HEK293 (cell line): Measurements from ENCODE around the gene CLASP2.

ENCODE experiments used
- CTCF ChIA-PET: fragments of 350-600 bp; formaldehyde crosslinking; extraction: SDS; loops from one replicate; lab custom pipeline; 2021; ENCODE audit warnings: antibody characterized with exemption; lab: Yijun Ruan, JAX
- POLR2A ChIA-PET: fragments of 300-600 bp; formaldehyde crosslinking; extraction: SDS; loops from one replicate; lab custom pipeline; 2020; ENCODE audit warnings: antibody characterized with exemption, inconsistent platforms; lab: Yijun Ruan, JAX
- H3K27ac ChIP-seq: fragments of 200-500 bp; sonication (Bioruptor generic); 2 replicates; pipeline ENCODE4 v1.5.1; 2014; ENCODE audit warnings: low read depth, low read length, control low read depth, inconsistent platforms; ENCODE audit errors: extremely low read depth
- H3K36me3 ChIP-seq, 2 experiments: fragments of 200-500 bp in 1 of 2; sonication (Bioruptor generic) in 1 of 2; 1 replicate in 1 of 2; 2 replicates in 1 of 2; pipeline ENCODE4 v1.5.1; 2014 to 2017; ENCODE audit warnings: inconsistent platforms in 2 of 2, low read length in 2 of 2; ENCODE audit not compliant: control insufficient read depth in 2 of 2, insufficient read depth in 1 of 2
- H3K4me1 ChIP-seq: fragments of 200-500 bp; sonication (Bioruptor generic); 2 replicates; pipeline ENCODE4 v1.5.1; 2014; ENCODE audit warnings: mild to moderate bottlenecking, low read length, inconsistent platforms; ENCODE audit not compliant: control insufficient read depth, insufficient read depth
- H3K4me3 ChIP-seq: 2 replicates; pipeline ENCODE4 v1.5.1; 2011; ENCODE audit warnings: low read depth, mild to moderate bottlenecking, control low read depth, low read length, moderate library complexity
- H3K9me3 ChIP-seq: fragments of 200-500 bp; sonication (Bioruptor generic); 2 replicates; pipeline ENCODE4 v1.5.1; 2014; ENCODE audit warnings: low read depth, low read length, inconsistent platforms; ENCODE audit not compliant: control insufficient read depth, insufficient read depth
- GLI4 ChIP-seq: fragments of 450-650 bp; formaldehyde crosslinking; IDR thresholded peaks from 2 replicates; pipeline ENCODE4 v1.5.1; 2016; ENCODE audit warnings: missing biosample characterization, missing genetic modification characterization
- ZBTB20 ChIP-seq: fragments of 450-650 bp; formaldehyde crosslinking; IDR thresholded peaks from 2 replicates; pipeline ENCODE4 v1.5.1; 2016; ENCODE audit warnings: missing biosample characterization, missing genetic modification characterization
- ZBTB21 ChIP-seq: fragments of 450-650 bp; formaldehyde crosslinking; IDR thresholded peaks from 2 replicates; pipeline ENCODE4 v1.5.1; 2017; ENCODE audit warnings: missing biosample characterization, missing genetic modification characterization
- ZFP69B ChIP-seq: fragments of 450-650 bp; formaldehyde crosslinking; IDR thresholded peaks from 2 replicates; pipeline ENCODE4 v1.5.1; 2016; ENCODE audit warnings: missing biosample characterization, missing genetic modification characterization
- ZNF274 ChIP-seq, 2 experiments: fragments of 200-500 bp in 1 of 2; fragments of 450-650 bp in 1 of 2; sonication (Bioruptor generic) in 1 of 2; formaldehyde crosslinking in 1 of 2; IDR thresholded peaks; 2 replicates each; pipeline versions ENCODE4 v1.5.1 to v1.6.1; 2014 to 2016; ENCODE audit warnings: borderline replicate concordance in 1 of 2, inconsistent platforms in 1 of 2, low read length in 1 of 2, missing biosample characterization in 1 of 2, missing genetic modification characterization in 1 of 2
- ZNF292 ChIP-seq: fragments of 450-650 bp; formaldehyde crosslinking; IDR thresholded peaks from 2 replicates; pipeline ENCODE4 v1.5.1; 2016; ENCODE audit warnings: low read depth, missing biosample characterization, missing genetic modification characterization, borderline replicate concordance
- ZNF311 ChIP-seq: fragments of 450-650 bp; formaldehyde crosslinking; IDR thresholded peaks from 2 replicates; pipeline ENCODE4 v1.5.1; 2017; ENCODE audit warnings: missing biosample characterization, missing genetic modification characterization, borderline replicate concordance
- ZNF366 ChIP-seq: fragments of 450-650 bp; formaldehyde crosslinking; conservative IDR thresholded peaks from 2 replicates; pipeline ENCODE4 v1.5.1; 2016; ENCODE audit warnings: missing biosample characterization, missing genetic modification characterization
- ZNF558 ChIP-seq: fragments of 450-650 bp; formaldehyde crosslinking; IDR thresholded peaks from 2 replicates; pipeline ENCODE4 v1.5.1; 2016; ENCODE audit warnings: missing biosample characterization, missing genetic modification characterization
- ZNF561 ChIP-seq: fragments of 450-650 bp; IDR thresholded peaks from 2 replicates; pipeline ENCODE4 v1.5.1; 2018; ENCODE audit warnings: missing biosample characterization, missing genetic modification characterization, borderline replicate concordance
- ZNF623 ChIP-seq: fragments of 450-650 bp; formaldehyde crosslinking; IDR thresholded peaks from 2 replicates; pipeline ENCODE4 v1.5.1; 2016; ENCODE audit warnings: missing biosample characterization, missing genetic modification characterization
- ZNF660 ChIP-seq: fragments of 450-650 bp; IDR thresholded peaks from 2 replicates; pipeline ENCODE4 v1.5.1; 2018; ENCODE audit warnings: missing biosample characterization, mild to moderate bottlenecking, missing genetic modification characterization
- ZNF664 ChIP-seq: fragments of 450-650 bp; formaldehyde crosslinking; IDR thresholded peaks from 2 replicates; pipeline ENCODE4 v1.5.1; 2016; ENCODE audit warnings: missing biosample characterization, missing genetic modification characterization
- ZNF76 ChIP-seq: fragments of 450-650 bp; formaldehyde crosslinking; IDR thresholded peaks from 2 replicates; pipeline ENCODE4; 2016; ENCODE audit warnings: low read depth, missing biosample characterization, missing genetic modification characterization, borderline replicate concordance
- TF ChIP-seq, protein P1 (sequence below): fragments of 450-650 bp; formaldehyde crosslinking; IDR thresholded peaks from 2 replicates; pipeline ENCODE4 v1.5.1; 2016; ENCODE audit warnings: missing biosample characterization, missing genetic modification characterization
- TF ChIP-seq, protein P2 (sequence below): fragments of 450-650 bp; formaldehyde crosslinking; IDR thresholded peaks from 2 replicates; pipeline ENCODE4 v1.5.0; 2017; ENCODE audit warnings: missing biosample characterization, missing genetic modification characterization, borderline replicate concordance
- TF ChIP-seq, protein P3 (sequence below): fragments of 450-650 bp; formaldehyde crosslinking; IDR thresholded peaks from 2 replicates; pipeline ENCODE4 v1.5.1; 2016; ENCODE audit warnings: missing biosample characterization, missing genetic modification characterization
- TF ChIP-seq, protein P4 (sequence below): fragments of 450-650 bp; formaldehyde crosslinking; IDR thresholded peaks from 2 replicates; pipeline ENCODE4 v1.5.1; 2016; ENCODE audit warnings: missing biosample characterization, missing genetic modification characterization

CLASP2 gene

DNA sequence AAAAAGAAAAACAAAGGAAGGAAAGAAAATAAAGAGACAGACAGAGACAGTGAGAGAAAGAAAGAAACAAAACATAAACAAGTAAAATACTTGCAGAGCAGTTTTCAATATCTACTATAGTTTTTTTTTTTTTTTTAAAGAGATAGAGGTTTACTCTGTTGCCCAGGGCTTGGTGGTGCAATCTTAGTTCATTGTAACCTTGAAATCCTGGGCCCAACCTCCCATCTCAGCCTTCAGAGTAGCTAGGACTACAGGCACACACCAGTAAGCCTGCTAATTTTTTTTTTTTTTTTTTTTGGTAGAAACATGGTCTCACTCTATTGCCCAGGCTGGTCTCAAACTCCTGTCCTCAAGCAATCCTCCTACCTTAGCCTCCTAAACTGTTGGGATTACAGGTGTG, 23.1 kb downstream of the CLASP2 start:
- Histone ChIP-seq H3K36me3 (peaks cover 0 to 12% of the 10 kb centered on the region in 2 experiments; a peak in 1 of 3 replicates), H3K4me1 (no peaks in the 10 kb centered on the region), H3K9me3 (no peaks in the 10 kb centered on the region), H3K4me3 (no peak overlapping the region), H3K27ac (no peak overlapping the region)
- ChIA-PET POLR2A (no interaction called here), CTCF (interaction anchor here (0.7 kb wide), 1 partner anchor 73 kb away, joined by 3 read pairs; no protein-coding TSS in a partner anchor)
- TF ChIP-seq, protein P1, sequence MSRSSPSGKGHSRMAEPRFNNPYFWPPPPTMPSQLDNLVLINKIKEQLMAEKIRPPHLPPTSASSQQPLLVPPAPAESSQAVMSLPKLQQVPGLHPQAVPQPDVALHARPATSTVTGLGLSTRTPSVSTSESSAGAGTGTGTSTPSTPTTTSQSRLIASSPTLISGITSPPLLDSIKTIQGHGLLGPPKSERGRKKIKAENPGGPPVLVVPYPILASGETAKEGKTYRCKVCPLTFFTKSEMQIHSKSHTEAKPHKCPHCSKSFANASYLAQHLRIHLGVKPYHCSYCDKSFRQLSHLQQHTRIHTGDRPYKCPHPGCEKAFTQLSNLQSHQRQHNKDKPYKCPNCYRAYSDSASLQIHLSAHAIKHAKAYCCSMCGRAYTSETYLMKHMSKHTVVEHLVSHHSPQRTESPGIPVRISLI (tag by site-specific recombination), result 0 out of 2 replicates have a peak, but pooled peaks have one; percentile 52
- TF ChIP-seq, protein P2, sequence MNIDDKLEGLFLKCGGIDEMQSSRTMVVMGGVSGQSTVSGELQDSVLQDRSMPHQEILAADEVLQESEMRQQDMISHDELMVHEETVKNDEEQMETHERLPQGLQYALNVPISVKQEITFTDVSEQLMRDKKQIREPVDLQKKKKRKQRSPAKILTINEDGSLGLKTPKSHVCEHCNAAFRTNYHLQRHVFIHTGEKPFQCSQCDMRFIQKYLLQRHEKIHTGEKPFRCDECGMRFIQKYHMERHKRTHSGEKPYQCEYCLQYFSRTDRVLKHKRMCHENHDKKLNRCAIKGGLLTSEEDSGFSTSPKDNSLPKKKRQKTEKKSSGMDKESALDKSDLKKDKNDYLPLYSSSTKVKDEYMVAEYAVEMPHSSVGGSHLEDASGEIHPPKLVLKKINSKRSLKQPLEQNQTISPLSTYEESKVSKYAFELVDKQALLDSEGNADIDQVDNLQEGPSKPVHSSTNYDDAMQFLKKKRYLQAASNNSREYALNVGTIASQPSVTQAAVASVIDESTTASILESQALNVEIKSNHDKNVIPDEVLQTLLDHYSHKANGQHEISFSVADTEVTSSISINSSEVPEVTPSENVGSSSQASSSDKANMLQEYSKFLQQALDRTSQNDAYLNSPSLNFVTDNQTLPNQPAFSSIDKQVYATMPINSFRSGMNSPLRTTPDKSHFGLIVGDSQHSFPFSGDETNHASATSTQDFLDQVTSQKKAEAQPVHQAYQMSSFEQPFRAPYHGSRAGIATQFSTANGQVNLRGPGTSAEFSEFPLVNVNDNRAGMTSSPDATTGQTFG (tag by site-specific recombination), result no peak
- TF ChIP-seq, protein P3, sequence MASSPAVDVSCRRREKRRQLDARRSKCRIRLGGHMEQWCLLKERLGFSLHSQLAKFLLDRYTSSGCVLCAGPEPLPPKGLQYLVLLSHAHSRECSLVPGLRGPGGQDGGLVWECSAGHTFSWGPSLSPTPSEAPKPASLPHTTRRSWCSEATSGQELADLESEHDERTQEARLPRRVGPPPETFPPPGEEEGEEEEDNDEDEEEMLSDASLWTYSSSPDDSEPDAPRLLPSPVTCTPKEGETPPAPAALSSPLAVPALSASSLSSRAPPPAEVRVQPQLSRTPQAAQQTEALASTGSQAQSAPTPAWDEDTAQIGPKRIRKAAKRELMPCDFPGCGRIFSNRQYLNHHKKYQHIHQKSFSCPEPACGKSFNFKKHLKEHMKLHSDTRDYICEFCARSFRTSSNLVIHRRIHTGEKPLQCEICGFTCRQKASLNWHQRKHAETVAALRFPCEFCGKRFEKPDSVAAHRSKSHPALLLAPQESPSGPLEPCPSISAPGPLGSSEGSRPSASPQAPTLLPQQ (tag by site-specific recombination), result no peak

DNA sequence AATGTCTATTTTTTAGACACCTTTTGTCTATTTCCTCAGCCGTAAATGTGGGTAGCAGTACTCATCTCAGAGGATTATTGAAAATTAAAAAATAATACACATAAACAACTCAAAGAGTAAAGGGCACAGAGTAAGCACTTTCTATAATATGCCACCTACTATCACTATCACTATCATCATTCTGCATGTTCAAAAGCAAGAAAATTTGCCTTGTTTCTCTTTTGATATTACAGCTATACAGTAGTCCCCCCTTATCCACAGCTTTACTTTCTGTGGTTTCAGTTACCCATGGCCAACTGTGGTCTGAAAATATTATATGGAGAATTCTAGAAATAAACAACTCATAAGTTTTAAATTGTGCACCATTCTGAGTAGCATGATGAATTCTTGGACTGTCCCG, 27.7 kb downstream of the CLASP2 start:
- peaks cover 0 to 22% of the 10 kb centered on the region in 2 experiments; a peak in 1 of 3 replicates for H3K36me3 ChIP-seq
- ChIA-PET POLR2A (no interaction called here), CTCF (interaction anchor here (0.6 kb wide), 2 partner anchors 86 to 302 kb away, joined by 3 to 6 read pairs; no protein-coding TSS in a partner anchor)
- H3K4me3 ChIP-seq, result no peak overlapping the region
- TF ChIP-seq ZNF76 (tag by site-specific recombination) (no peak), ZNF623 (tag by site-specific recombination) (no peak), ZNF664 (tag by site-specific recombination) (no peak), ZNF561 (tag by site-specific recombination) (no peak), ZNF274 (IDR thresholded peaks at IDR 0.05; ENCODE audit: low read length) (no peak), ZNF274 (tag by site-specific recombination; IDR thresholded peaks at IDR 0.05; ENCODE audit: borderline replicate concordance) (no peak), ZNF366 (tag by site-specific recombination) (no peak), ZFP69B (tag by site-specific recombination) (no peak), ZBTB21 (tag by site-specific recombination) (no peak), GLI4 (tag by site-specific recombination) (no peak), ZNF558 (tag by site-specific recombination) (no peak), ZNF311 (tag by site-specific recombination) (no peak), ZNF660 (no peak), ZNF292 (tag by site-specific recombination) (no peak), ZBTB20 (no peak)
- TF ChIP-seq, protein P4, sequence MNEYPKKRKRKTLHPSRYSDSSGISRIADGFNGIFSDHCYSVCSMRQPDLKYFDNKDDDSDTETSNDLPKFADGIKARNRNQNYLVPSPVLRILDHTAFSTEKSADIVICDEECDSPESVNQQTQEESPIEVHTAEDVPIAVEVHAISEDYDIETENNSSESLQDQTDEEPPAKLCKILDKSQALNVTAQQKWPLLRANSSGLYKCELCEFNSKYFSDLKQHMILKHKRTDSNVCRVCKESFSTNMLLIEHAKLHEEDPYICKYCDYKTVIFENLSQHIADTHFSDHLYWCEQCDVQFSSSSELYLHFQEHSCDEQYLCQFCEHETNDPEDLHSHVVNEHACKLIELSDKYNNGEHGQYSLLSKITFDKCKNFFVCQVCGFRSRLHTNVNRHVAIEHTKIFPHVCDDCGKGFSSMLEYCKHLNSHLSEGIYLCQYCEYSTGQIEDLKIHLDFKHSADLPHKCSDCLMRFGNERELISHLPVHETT (tag by site-specific recombination), result no peak
- H3K4me1 ChIP-seq, result no peaks in the 10 kb centered on the region
- no peaks in the 10 kb centered on the region for H3K9me3 ChIP-seq
- H3K27ac ChIP-seq, result no peak overlapping the region
